Left hindlimb (tissue), 1 donor: ENCODE data around the gene SFTPD.
"Not testable (repeated sequence)": the region's sequence is repeated elsewhere in the genome, so short reads cannot be mapped to it uniquely, and the experiment has no call there.

Source experiments
- DNase-seq: peaks from one replicate; pipeline ENCODE4 v3.0.0-alpha.2; 2018

Gene SFTPD

DNA sequence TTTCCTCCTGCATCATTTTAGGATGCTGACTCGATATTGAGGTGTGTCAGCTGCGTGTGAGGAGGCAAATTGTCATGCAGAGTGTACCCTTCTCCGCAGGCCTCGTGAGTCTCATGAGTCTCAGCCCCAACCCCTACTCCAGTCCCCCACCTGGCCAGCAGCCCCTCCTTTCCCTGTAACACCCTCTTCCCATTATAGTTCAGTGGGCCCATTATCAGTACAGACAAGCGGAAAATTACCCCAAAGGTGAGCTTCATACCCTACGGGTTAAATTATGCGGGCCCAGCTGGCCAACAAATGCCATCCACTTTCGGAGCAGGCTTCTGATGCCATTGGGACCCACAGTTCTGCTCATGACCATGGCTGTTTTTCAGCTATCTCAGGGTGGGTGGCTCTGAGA is 25.2 kb downstream of the SFTPD start:
- no peak for DNase-seq

DNA sequence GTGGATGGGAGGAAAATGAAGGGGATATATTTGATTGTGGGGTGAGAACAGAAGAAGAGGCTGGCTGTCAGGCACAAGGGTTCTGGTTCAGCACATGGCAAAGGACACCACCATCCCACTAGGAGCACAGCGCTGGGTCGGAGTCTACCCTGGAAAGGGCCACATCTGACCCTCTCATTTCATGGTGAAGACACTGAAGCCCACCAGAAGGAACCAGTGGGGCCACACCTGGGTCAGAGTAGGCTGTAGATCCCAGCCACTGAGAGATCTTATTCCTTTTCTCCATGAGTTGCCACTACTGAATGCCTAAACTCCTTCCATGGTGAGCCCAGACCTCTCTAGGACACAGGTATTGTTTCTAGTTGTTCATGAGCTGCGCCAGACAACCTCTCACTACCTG is 25.8 kb downstream of the SFTPD start:
- no peak for DNase-seq

DNA sequence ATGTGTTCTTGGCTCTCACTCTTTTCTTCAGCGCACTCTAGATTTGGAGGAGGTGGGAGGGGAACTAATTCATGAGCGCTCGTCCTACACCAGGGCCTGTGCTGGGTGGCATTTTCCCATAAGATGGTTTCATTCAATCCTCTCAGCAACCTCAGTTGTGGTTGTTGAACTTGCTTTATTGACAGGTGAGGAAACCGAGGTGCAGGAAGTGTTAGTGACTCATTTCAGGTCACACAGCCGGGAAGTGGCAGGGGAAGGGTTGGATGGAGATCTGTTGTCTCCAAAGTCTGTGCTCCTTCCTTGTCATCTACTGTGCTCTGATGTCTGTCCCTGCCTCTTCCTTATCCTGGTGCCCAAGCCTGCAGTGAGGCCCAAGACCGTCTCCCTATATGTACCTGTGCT is 26.9 kb downstream of the SFTPD start:
- not testable (repeated sequence) for DNase-seq

DNA sequence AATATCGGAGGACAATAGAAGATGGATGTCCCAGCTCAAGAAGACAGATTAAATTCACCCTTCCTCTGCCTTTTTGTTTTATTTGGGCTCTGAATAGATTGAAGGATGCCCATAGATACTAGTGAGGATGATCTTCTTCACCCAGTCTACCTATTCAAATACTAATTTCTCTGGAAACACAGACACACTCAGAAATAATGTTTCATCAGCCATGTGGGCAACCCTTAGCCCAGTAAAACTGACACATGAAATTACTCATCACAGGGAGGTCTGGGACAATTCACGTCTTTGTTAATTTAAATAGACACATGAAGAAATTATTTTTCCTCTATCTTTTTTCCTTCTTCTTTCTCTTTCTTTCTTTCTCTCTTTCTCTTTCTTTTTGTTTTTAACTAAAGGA is 33.1 kb downstream of the SFTPD start:
- not testable (repeated sequence) for DNase-seq

DNA sequence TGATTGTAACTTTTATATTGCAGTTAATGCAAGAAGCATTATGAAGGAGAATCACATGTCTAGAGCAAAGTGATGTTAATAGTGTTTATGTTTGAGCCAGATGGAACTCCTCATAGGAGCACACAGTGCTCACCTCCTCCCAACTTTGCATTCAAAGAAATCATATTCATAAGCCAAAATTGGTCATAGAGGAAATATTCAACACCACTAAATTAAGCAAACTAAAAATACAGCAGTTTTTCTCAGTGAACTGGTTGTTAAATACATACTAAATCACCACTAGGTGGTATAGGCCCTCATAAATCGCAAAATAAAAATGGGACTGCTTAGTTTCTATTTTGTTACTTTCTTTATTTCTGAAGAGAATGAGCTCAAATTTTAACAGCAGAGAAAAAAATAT is 34.4 kb downstream of the SFTPD start:
- not testable (repeated sequence) for DNase-seq

DNA sequence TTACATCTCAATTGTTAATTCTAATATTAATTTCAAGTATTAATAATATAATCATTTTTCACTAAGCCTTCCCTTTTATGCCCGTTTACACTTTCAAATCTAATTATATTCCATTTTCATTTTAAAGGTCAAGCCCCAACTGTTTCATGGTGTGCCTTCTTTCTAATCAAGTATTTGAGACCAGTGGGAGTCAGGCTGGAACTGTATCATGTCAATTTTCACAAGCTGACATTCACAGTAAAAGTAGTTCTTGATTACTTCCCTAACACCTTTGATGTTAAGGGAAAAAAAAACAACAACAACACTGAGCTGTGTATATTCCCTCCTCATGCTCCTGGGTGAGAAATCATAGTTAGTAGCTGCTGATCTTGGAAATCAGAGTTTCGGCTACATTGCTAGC is 38.1 kb downstream of the SFTPD start:
- no peak for DNase-seq

DNA sequence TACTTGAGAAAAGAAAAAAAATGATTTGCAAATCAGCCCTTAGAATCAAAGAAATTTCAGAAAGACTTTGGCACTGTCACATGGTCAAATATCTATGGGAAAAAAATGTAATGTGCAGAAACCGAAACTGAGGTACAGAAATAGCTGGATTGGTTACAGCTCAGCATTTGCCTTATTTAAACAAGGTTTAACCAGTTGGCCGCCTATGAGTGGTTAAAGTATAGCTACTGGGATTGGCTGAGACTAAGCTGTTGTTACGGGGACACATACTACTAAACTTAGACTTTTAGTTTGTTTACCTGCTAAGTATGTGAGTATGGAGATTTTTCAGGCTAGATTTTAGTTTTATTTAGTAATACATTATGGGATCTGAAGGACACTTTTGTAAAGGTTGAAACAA is 38.6 kb downstream of the SFTPD start:
- DNase-seq: no peak

DNA sequence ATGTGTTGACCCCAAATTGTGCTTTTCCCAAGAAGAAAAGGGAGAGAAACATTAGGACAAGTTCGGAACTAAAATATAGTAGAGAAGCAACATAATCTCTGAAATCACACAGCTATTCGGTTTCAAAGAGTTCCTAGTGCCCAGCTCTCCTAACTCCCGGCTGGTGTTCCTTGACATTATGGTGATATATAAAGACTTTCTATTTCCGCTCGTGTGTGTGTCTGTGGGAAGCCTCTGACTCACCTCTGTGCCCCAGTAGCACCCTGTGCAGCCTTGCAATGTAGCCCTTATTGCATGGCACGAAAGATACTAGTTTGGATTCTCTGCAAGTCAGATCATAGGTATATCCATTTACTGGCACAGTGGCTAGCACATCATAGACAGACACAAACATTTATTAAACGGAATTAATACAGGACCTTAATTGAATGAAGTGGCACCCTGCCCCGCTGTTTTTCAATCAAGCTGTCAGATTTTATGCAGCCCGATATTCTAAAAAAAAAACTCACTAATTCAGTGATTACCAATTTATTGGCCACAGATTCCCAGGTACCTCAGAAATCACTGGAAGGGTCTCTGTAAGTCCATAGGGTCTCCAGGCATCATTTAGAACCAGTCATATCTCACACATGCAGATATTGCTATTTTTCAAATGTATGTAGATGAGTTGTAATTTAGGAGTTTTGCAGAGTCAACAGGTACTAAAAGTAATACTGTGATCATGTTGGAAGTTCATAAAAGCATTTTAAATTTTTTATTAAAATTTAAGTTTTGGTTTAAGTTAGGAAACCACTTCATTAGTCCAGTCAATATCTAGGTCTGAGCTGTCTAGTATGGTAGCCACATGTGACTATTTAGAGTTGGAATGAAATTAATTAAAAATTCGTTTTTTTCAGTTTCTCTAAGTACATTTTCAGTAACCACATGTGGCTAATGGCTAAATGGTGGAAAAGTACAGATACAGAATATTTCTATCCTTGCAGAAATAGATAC is 43.3 kb downstream of the SFTPD start:
- DNase-seq: no peak

DNA sequence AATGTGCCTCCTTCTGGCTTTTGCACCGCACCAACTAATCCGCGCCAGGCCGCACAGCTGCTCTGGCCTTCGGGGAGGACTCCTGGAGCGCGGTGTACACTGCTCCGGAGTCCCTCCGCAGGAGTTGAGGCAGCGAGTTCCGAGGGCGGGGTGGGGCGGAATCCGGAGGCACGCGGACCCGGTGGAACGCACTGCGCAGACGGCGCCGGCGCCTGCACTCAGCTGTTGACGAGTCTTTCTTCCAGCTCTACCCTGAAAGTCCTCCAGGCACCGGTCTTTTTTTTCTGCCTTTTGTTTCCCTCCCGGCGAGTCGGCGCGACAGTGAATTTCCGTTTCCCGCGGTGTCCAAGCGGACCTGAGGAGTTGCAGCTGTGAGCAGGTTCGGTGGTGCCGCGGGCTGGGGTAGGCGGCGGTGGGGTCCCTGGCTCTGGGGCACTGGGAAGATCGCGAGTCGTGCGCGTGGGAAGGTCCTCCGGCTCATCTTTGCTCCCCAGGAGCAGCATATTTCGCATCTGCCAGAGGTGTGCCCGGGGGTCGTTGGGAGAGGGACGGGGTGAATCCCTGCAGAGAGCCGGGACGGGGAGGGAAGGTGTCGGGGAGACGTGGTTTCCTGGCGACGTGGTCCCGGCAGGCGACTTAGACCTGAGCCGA is 44.1 kb downstream of the SFTPD start:
- DNase-seq: peak; percentile 84

DNA sequence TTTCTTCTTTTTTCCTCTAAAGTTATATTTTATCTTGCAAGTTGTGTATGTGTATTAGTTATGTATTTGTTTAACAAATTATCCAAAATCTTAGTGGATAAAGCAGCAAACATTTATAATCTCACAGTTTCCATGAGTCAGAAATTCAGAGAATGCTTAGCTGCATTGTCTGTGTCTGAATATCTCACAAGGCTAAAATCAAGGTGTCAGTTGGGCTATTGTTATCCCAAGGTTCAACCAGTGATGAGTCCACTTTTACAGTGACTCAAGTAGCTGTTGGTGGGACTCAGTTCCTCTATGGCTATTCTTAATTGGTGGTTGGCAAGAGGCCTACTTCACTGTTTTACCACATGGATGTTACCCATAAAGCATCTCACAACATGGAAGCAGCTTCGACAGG is 47.3 kb downstream of the SFTPD start:
- DNase-seq: not testable (repeated sequence)

DNA sequence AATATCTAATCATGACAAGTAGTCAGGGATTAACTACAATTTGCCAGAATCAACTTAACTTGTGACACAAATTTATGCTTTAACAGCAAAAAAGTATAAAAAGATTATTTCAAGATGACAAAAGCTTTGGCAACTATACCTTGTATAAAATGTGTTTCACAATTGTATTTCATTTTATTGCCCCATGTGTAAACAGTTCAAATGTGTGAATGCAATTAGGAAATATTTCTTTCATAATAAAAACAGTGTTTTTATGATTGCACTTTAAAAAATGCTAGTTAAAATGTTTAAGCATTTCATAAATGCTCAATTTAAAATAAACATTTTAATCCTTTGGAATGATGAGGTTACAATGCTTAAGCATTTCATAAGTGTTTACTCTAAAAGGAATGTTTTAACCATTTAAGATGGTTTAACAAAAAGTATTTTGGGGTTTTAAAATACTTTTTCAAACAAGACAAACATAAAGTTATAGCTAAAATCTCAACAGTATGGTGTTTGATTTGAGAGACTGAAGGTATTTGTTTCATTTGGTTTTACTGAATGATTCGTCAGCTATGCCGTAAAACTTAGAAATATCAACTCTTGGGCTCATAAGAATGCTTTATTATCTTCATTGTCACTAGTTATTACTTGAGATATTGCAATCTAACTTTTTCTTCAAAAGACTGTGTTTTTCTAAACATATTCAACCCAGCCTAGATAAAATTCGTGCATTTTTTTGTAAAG is 50.1 kb downstream of the SFTPD start:
- no peak for DNase-seq

DNA sequence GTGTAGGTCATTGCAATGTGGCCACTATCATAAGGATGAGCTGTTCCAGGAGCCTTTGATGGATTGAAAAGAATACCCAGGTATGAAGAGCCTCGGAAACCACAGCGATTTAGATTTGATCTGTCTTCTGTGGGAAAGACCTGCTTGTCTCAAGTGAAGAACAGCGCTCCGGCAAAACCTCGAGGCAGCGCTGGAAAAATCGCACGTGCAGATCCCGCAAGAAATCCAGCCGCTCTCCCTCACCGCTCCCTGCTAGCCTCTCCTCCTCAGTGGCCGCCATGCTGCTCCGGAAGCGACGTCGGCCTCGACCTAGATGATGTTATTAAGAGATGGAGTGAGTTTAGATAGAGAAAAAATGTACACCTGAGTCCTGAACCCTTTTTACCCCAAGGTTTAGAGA is 56.0 kb downstream of the SFTPD start:
- not testable (repeated sequence) for DNase-seq

DNA sequence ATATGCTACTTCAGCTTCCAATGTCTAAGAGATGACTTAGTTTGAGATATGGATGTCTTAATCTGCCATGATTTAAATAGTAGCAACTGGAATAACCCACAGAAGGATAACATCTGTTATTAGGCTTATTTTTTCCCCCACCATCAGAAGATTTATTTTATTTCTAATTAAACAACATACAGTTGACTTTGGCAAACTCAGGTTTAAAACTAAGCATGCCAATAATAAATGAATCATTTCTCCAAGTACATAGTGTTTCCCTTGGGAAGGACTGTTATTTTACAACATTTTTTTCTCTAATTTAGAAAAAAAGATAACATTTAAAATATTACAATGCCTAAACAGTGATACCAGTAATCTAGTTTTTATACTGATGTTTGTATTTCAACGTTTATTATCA is 58.4 kb downstream of the SFTPD start:
- DNase-seq: no peak

DNA sequence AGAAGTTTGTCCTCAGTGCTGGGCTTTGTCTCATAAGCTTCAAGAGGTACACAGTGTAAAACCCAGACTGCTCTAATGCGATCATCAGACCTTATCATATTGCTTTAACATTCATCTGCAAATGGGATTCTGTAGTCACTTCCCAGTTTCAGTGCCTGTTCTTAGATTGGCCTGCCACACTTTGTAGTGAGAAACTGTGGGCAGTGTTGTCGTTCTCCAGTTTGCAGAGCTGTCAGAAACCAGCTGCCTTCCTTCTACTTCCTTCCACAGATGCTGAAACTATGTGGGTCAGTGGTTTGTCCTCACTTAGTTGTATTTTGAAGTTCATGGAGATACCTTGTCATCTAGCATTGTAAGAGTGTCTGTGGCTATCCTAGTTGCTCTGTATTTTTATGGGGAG is 59.9 kb downstream of the SFTPD start:
- not testable (repeated sequence) for DNase-seq
